ENCODE data around the gene ABL2.

GRCh38 chr1:179183857-179184256 is 45.6 kb downstream of the ABL2 start:
- no peak for TF ChIP-seq POLR2A (IDR thresholded peaks at IDR 0.05; ENCODE audit: low read depth, low read length)
- no peak for TF ChIP-seq POLR2AphosphoS5 (IDR thresholded peaks at IDR 0.05; ENCODE audit: low read depth, low read length)
- TF ChIP-seq TAF1 (IDR thresholded peaks at IDR 0.05; ENCODE audit: borderline replicate concordance, low read depth, low read length): no peak
